Parathyroid adenoma (tissue), 2 donors: ENCODE data around the gene ARSJ.
"Not testable (repeated sequence)": the region's sequence is repeated elsewhere in the genome, so short reads cannot be mapped to it uniquely, and the experiment has no call there.

Experiments
- H2AFZ ChIP-seq: fragments of 300-600 bp; sonication (generic); one replicate; pipeline ENCODE4 v1.7.0; 2017; ENCODE audit warnings: antibody characterized with exemption, mild to moderate bottlenecking
- H3K27ac ChIP-seq: fragments of 300-600 bp; sonication (generic); one replicate; pipeline ENCODE4 v1.7.0; 2017
- H3K27me3 ChIP-seq: fragments of 300-600 bp; sonication (generic); one replicate; pipeline ENCODE4 v1.7.0; 2017; ENCODE audit warnings: low read length; ENCODE audit not compliant: control insufficient read depth, insufficient read depth
- H3K36me3 ChIP-seq: fragments of 300-600 bp; sonication (generic); one replicate; pipeline ENCODE4 v1.7.0; 2017; ENCODE audit warnings: low read length; ENCODE audit not compliant: control insufficient read depth, insufficient read depth
- H3K4me1 ChIP-seq: fragments of 300-600 bp; sonication (generic); one replicate; pipeline ENCODE4 v1.7.0; 2017; ENCODE audit warnings: control low read depth
- H3K4me2 ChIP-seq: fragments of 300-600 bp; sonication (generic); one replicate; pipeline ENCODE4 v1.7.0; 2017; ENCODE audit warnings: low read length
- H3K4me3 ChIP-seq: fragments of 300-600 bp; sonication (generic); one replicate; pipeline ENCODE4 v1.7.0; 2017; ENCODE audit warnings: low read depth, low read length
- H3K79me2 ChIP-seq: fragments of 300-600 bp; sonication (generic); one replicate; pipeline ENCODE4 v1.7.0; 2017; ENCODE audit warnings: control low read depth
- H3K9ac ChIP-seq: fragments of 300-600 bp; sonication (generic); one replicate; pipeline ENCODE4 v1.7.0; 2017; ENCODE audit warnings: mild to moderate bottlenecking
- H3K9me3 ChIP-seq: fragments of 300-600 bp; sonication (generic); one replicate; pipeline ENCODE4 v1.7.0; 2017; ENCODE audit warnings: low read length; ENCODE audit not compliant: control insufficient read depth
- TF ChIP-seq, protein P1 (sequence below): fragments of 300-600 bp; sonication (generic); IDR thresholded peaks from one replicate; pipeline ENCODE4 v1.7.0; 2017; ENCODE audit warnings: antibody characterized with exemption, mild to moderate bottlenecking
- donor health status: primary hyperparathyroidism.

Gene ARSJ

DNA sequence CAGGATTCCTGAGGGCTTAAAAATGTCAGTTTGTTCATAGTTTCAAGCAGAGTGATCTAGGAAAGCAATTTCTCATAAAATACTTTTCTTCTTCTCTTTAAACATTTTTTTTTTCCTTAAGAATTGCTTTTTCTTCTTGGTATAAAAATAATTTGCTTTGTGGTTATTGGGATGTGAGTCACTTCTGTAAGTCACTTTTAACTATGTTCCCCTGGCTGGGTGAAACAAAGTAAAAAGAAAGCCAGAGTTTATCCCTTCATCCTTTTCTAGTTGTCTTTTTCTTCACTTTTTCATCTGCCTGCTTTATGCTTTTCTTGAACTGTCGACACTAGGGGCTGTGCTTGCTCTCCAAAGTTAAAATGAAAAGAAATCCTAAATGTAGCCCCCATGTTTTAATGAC, 33.5 kb downstream of the ARSJ start:
- TF ChIP-seq, protein P1, sequence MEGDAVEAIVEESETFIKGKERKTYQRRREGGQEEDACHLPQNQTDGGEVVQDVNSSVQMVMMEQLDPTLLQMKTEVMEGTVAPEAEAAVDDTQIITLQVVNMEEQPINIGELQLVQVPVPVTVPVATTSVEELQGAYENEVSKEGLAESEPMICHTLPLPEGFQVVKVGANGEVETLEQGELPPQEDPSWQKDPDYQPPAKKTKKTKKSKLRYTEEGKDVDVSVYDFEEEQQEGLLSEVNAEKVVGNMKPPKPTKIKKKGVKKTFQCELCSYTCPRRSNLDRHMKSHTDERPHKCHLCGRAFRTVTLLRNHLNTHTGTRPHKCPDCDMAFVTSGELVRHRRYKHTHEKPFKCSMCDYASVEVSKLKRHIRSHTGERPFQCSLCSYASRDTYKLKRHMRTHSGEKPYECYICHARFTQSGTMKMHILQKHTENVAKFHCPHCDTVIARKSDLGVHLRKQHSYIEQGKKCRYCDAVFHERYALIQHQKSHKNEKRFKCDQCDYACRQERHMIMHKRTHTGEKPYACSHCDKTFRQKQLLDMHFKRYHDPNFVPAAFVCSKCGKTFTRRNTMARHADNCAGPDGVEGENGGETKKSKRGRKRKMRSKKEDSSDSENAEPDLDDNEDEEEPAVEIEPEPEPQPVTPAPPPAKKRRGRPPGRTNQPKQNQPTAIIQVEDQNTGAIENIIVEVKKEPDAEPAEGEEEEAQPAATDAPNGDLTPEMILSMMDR, result no peak
- Histone ChIP-seq H3K9me3 (no peaks in the 10 kb centered on the region), H3K9ac (no peak overlapping the region), H3K27ac (no peak overlapping the region), H3K79me2 (no peaks in the 10 kb centered on the region), H3K4me3 (no peak overlapping the region), H3K27me3 (no peaks in the 10 kb centered on the region), H3K4me1 (no peaks in the 10 kb centered on the region), H3K4me2 (no peak overlapping the region), H3K36me3 (no peaks in the 10 kb centered on the region), H2AFZ (no peak overlapping the region)

DNA sequence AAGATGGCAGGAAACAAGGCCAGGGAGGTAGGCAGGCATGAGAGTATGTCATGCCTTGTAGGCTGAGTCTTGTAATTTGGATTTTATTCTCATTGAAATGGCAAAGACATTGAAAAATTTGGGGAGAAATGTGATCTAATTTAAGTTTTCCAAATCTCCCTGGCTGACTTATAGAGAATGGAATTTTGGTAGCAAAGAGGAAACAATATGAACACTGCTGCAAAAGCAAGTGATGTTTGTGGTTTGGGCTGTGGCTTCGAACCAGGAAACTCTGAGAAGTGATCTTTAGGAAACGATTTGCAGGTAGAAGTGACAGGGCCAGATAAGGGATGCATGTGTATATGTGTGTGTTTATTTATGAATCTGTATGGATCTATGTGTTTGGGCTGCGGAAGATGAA, 35.6 kb downstream of the ARSJ start:
- Histone ChIP-seq H3K9ac (no peak overlapping the region), H3K4me3 (no peak overlapping the region), H3K27ac (no peak overlapping the region), H3K79me2 (no peaks in the 10 kb centered on the region), H2AFZ (no peak overlapping the region), H3K27me3 (no peaks in the 10 kb centered on the region), H3K4me2 (no peak overlapping the region), H3K36me3 (no peaks in the 10 kb centered on the region), H3K9me3 (no peaks in the 10 kb centered on the region), H3K4me1 (no peaks in the 10 kb centered on the region)
- TF ChIP-seq, protein P1, result no peak

DNA sequence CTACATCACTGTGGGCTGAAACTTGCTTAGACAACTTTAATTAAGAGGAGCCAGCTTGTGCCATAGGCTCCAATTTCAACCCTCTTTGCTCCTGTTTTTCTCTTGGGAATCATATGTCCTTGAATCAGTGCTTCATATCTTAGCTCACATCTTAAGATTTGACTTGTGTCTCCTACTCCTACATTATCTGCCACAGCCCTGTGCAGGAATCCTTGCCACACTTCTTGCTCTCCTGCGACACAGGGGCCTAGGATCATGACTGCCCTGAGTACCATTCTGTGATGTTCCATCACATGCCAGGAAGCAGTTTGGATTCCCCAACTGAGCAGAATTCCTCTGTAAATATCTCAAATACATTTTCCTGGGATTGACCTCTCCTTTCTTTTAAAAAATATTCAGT, 36.4 kb downstream of the ARSJ start:
- Histone ChIP-seq H2AFZ (no peak overlapping the region), H3K4me2 (no peak overlapping the region), H3K9me3 (no peaks in the 10 kb centered on the region), H3K27ac (no peak overlapping the region), H3K9ac (no peak overlapping the region), H3K4me3 (no peak overlapping the region), H3K36me3 (no peaks in the 10 kb centered on the region), H3K4me1 (no peaks in the 10 kb centered on the region), H3K27me3 (no peaks in the 10 kb centered on the region), H3K79me2 (no peaks in the 10 kb centered on the region)
- TF ChIP-seq, protein P1, result no peak

DNA sequence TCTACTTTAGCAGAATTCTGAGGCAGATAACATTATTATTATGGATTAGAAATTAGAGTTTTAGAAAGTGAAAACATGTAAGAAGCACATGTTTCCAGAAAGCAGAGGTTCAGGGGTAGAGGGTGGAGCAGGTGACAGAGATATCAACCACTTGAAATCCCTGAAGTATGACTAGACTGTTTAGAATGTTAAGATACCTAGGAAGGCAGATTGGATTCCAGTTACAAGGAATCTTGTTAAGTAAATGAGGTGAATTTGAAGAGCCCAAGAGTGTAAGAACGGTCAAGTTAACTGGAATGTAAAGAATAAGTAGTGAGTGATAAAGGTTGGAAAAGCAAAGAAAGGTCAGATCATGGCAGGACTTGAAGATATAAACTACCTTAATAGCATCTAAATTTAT, 37.6 kb downstream of the ARSJ start:
- H3K9ac ChIP-seq, result no peak overlapping the region
- no peak overlapping the region for H2AFZ ChIP-seq
- H3K4me2 ChIP-seq, result no peak overlapping the region
- H3K79me2 ChIP-seq, result no peaks in the 10 kb centered on the region
- no peak overlapping the region for H3K4me3 ChIP-seq
- no peaks in the 10 kb centered on the region for H3K27me3 ChIP-seq
- H3K9me3 ChIP-seq, result no peaks in the 10 kb centered on the region
- H3K4me1 ChIP-seq, result no peaks in the 10 kb centered on the region
- H3K36me3 ChIP-seq, result no peaks in the 10 kb centered on the region
- H3K27ac ChIP-seq, result no peak overlapping the region
- TF ChIP-seq, protein P1, result no peak

DNA sequence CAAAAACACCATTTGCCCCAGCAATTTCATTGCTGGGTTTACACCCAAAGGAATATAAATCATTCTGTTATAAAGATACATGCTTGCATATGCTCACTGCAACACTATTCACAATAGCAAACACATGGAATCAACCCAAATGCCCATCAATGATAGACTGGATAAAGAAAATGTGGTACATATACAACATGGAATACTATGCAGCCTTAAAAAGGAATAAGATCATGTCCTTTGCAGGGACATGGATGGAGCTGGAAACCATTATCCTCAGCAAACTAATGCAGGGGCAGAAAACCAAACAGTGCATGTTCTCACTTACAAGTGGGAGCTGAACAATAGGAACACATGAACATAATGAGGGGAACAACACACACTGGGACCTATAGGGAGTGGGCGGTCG, 39.3 kb downstream of the ARSJ start:
- H3K4me1 ChIP-seq, H3K9me3 ChIP-seq, H3K4me3 ChIP-seq, H3K9ac ChIP-seq, H3K4me2 ChIP-seq, H2AFZ ChIP-seq, H3K27me3 ChIP-seq, H3K79me2 ChIP-seq, H3K36me3 ChIP-seq, H3K27ac ChIP-seq: not testable (repeated sequence)
